ENCODE measurements around the gene MED31. TPM values are rescaled to one million over a fixed set of nuclear protein-coding genes. Genes with fewer than 3 reads are reported as not detected.
"Not testable (repeated sequence)": the region's sequence is repeated elsewhere in the genome, so short reads cannot be mapped to it uniquely, and the experiment has no call there.

MED31 gene
- total RNA-seq, 2 donors from 2014 or later: 14.3 to 16.9 TPM

- intact Hi-C loops (cut with DNase I): loop anchor here (10.0 kb wide), 1 partner anchor 345 kb away; no protein-coding TSS in a partner anchor
- DNase-seq (ENCODE audit: low spot score): no peak
Observed at GRCh38 chr17:6660101-6660500, 8.7 kb upstream of the MED31 start.

- intact Hi-C loops (cut with DNase I); DNase-seq (ENCODE audit: low spot score): not testable (repeated sequence)
Observed at GRCh38 chr17:6658411-6658810, 7.0 kb upstream of the MED31 start.

- intact Hi-C loops (cut with DNase I): no loop called here
- DNase-seq (ENCODE audit: low spot score): no peak
Observed at GRCh38 chr17:6657633-6658287, 6.4 kb upstream of the MED31 start.

DNA sequence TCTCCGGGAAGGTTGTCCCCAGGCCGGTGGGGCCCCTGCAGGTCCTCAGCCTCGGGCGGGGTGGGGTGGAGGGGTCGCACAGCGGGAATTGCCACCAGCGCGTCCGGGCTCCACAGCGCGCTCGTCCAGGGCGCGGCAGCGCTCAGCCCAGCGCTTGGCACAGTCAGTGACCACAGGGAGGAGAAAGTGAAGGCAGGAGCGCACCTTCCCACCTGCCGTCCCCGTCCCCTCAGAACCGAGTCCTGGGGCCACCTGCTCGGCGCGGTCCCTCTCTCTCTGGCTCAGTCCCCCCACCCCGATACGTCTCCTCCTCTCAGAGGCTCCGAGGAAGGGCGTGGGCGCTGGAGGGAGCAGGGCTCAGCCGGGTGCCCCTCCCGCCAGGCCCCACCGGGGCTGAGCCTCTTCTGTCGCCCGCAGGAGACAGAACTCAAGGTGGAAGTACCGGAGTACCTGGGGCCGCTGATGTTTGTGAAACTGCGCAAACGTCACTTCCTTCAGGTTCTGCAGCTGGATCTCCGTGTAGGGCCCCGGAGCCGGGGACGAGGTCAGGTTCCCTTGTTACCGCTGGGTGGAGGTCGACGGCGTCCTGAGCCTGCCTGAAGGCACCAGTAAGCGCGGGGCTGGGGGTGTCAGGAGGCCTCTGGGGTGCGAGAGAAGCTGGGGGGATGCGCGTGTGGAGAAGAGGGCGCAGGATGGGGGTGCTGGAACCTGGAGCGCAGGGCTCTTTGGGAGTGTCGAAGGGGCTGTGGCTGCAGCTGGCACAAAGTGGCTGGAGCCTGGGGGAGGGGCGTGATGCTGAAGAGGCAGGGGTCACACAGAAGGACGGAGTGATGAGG lies 5.6 kb upstream of the MED31 start:
- DNase-seq (ENCODE audit: low spot score); intact Hi-C loops (cut with DNase I): not testable (repeated sequence)

- DNase-seq (ENCODE audit: low spot score); intact Hi-C loops (cut with DNase I): not testable (repeated sequence)
Observed at GRCh38 chr17:6655732-6656361, 4.4 kb upstream of the MED31 start.

- DNase-seq (ENCODE audit: low spot score): no peak
- intact Hi-C loops (cut with DNase I): no loop called here
Observed at GRCh38 chr17:6654841-6655731, 3.7 kb upstream of the MED31 start.

GRCh38 chr17:6651919-6652452 lies 581 bp upstream of the MED31 start:
- peak; percentile 95 for DNase-seq (ENCODE audit: low spot score)
- intact Hi-C loops (cut with DNase I): no loop called here

- DNase-seq (ENCODE audit: low spot score): no peak
- intact Hi-C loops (cut with DNase I): loop anchor here in 1 of 2 donors (10.0 kb wide), 1 partner anchor 173 kb away; no protein-coding TSS in a partner anchor
Observed at GRCh38 chr17:6648181-6648580, 3.2 kb downstream of the MED31 start.

DNA sequence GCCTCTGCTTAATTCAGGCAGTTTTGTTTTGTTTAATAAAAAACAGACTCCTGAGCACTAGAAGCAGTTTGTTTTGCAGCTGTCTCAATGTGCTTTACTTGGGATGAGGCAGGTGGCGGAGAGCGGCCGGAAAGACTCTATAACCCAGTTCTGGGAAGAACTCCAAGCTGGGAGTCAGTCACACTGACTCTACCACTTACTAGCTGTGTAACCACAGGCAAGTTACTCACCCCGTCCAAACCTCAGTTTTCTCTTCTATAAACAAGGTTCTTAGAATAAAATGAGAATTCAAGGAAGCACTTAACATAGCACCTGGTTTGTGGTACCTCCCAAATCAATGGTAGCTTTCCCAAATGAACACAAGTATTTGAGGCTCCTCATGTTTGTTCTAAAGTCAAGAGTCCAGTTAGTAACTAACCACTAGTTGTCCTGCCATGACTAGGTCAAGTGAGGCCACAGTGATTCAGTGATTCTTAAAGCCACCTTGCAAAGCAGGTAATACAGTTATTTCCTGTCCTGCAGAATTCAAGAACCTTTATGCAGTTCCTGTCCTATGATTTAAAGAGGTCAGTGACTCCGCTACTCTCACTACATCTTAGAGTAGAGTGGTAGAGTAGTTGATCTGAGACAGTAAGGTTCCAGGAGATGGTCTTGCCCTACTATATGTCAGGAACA lies 7.8 kb downstream of the MED31 start:
- intact Hi-C loops (cut with DNase I): loop anchor here in 1 of 2 donors (10.0 kb wide), 1 partner anchor 169 kb away; no protein-coding TSS in a partner anchor
- DNase-seq (ENCODE audit: low spot score): no peak

GRCh38 chr17:6642592-6642991 lies 8.8 kb downstream of the MED31 start:
- intact Hi-C loops (cut with DNase I): loop anchor here in 1 of 2 donors (10.0 kb wide), 1 partner anchor 168 kb away; no protein-coding TSS in a partner anchor

DNA sequence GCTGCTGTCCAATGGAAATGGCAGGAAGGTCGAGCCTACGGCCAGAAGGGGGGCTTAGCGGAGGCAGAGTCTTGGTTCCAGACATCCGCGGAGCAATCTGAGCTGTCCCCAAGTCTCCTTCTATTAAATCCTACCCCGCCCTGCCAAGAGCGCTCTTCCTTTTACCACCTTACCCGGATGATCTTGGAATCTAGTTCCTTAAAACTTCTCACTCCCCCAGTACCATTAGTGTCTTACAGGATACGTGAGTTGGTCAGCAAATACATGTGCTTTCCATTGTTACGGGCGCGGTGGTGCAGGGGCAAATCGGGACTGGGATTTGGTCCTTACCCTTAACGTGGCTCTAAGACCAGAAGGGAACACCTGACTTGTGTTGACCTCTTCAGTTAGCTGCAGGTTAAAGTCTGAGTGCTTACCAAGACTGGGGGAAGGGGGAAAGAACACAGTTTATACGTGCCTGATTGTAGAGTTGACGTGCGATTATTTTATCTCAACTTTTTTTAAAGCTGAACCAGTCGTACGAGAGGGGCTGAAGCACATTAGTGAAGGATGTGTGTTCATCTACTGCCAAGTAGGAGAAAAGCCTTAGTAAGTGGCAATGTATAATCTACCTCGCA lies 10.1 kb downstream of the MED31 start:
- intact Hi-C loops (cut with DNase I): loop anchor here in 1 of 2 donors (10.0 kb wide), 1 partner anchor 167 kb away; no protein-coding TSS in a partner anchor
- no peak for DNase-seq (ENCODE audit: low spot score)

More at GRCh38 chr17:6642592-6642991, 8.8 kb downstream of the MED31 start:
- DNase-seq (ENCODE audit: low spot score): no peak

DNA sequence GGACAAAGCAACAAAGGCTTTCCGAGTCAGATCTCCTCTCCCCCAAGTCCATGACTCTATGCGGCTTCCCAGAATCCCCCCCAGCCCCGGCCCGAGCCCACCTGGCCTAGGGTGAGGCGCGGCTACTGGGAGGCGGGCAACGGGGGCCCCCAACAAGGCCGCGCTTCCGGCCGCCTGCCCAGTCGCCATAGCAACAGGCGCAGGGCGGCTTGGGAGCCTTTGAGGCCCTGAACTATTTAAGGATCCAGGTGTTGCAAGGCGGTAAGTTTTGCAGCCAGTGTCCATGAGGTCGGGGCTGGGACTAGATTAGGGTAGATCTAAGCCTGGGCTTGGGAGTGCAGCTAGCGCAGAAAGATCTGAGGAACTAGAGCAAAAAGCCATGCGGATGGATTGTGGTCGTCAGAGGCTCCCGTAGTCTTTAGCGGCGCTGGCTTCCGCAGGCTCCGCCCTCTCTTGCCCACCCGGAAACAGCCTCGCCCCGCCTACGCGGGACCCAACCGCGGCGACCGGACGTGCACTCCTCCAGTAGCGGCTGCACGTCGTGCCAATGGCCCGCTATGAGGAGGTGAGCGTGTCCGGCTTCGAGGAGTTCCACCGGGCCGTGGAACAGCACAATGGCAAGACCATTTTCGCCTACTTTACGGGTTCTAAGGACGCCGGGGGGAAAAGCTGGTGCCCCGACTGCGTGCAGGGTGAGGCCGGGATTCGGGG lies 10.7 kb downstream of the MED31 start, which contains the start of the genes KIAA0753 and TXNDC17:
Gene KIAA0753, minus strand, starts transcription at position 176 of the 711 bp plus-strand sequence. CDS start 5,608 bp downstream, outside the sequence.
Gene TXNDC17, plus strand, starts transcription at position 525 of the 711 bp plus-strand sequence. Its CDS starts 23 bp downstream, at position 548.
- intact Hi-C loops (cut with DNase I): loop anchor here in 1 of 2 donors (10.0 kb wide), 1 partner anchor 166 kb away; no protein-coding TSS in a partner anchor
- peak; percentile 98 for DNase-seq (ENCODE audit: low spot score)

GRCh38 chr17:6639586-6640535 lies 11.5 kb downstream of the MED31 start:
- intact Hi-C loops (cut with DNase I): loop anchor here (10.0 kb wide), 1 partner anchor 165 kb away; no protein-coding TSS in a partner anchor
- peak; percentile 90 for DNase-seq (ENCODE audit: low spot score)

DNA sequence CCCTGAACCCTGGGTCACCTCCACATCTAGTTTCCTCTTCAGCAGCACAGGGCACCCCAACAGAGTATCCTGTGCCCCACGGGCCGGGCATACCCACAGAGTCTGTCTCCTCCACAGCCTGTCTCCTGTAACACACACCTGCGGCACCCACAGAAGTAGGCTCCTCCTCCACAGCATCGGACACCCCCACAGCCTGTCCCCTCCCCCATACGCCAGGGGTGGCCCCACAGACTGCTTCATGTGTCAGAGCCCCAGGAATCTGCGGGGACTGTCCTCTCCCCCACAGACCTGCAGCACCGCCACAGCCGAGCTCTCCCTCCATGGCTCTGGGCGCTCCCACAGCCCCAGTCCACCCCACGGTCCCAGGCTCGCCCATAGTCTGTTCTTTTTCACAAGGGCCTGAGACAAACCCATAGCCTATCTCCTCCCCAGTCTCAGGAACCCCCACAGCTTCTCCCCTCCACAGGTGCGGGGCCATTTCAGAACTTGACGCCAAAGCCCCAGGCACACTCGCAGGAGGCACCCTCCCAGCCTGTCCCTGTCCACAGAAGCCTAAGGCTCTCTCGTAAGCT lies 12.3 kb downstream of the MED31 start:
- no peak for DNase-seq (ENCODE audit: low spot score)
- intact Hi-C loops (cut with DNase I): loop anchor here in 1 of 2 donors (10.0 kb wide), 1 partner anchor 164 kb away; no protein-coding TSS in a partner anchor

All from posterior vena cava (tissue), 2 donors.